ENCODE measurements around the gene BCAS3.
"Not testable (repeated sequence)": the region's sequence is repeated elsewhere in the genome, so short reads cannot be mapped to it uniquely, and the experiment has no call there.

The BCAS3 gene

DNA sequence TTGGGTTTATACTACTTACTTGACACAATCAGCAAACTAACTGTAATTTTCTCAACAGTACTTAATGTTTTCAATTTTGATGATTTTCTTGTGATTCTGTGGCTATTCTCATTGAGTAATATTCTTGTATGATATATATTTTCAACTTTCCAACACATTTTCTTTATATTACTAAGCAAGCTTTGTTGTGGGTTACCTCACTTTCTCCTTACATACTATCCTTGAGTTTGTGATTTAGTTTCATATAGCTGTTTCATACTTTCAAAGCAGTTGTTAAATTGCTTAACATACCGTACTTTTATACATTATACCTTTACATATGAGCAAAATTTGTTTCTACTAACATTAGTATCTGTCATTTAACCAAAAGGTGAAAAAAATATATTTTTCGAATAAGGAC is 197.1 kb downstream of the BCAS3 start:
- no peak overlapping the region for H3K9ac ChIP-seq (ENCODE audit: low read length)
- H3K4me1 ChIP-seq (ENCODE audit: control insufficient read depth, insufficient read depth, low read length): no peaks in the 10 kb centered on the region
- no peak overlapping the region for H3K4me3 ChIP-seq (ENCODE audit: low read length)
- no peak overlapping the region for H3K27ac ChIP-seq (ENCODE audit: low read depth, low read length)
- H3K27me3 ChIP-seq (ENCODE audit: control insufficient read depth, insufficient read depth, low read length): no peaks in the 10 kb centered on the region
- H3K36me3 ChIP-seq (ENCODE audit: control insufficient read depth, insufficient read depth, low read length): no peaks in the 10 kb centered on the region

- peak overlapping the region; percentile 27 for H3K4me3 ChIP-seq (ENCODE audit: low read length)
- H3K9ac ChIP-seq (ENCODE audit: low read length); H3K4me1 ChIP-seq (ENCODE audit: control insufficient read depth, insufficient read depth, low read length); H3K36me3 ChIP-seq (ENCODE audit: control insufficient read depth, insufficient read depth, low read length); H3K27me3 ChIP-seq (ENCODE audit: control insufficient read depth, insufficient read depth, low read length); H3K27ac ChIP-seq (ENCODE audit: low read depth, low read length): not testable (repeated sequence)
Observed at GRCh38 chr17:60886731-60887613, 209.3 kb downstream of the BCAS3 start.

GRCh38 chr17:60887614-60888028 is 210.0 kb downstream of the BCAS3 start:
- Histone ChIP-seq H3K4me1 (ENCODE audit: control insufficient read depth, insufficient read depth, low read length) (no peaks in the 10 kb centered on the region), H3K36me3 (ENCODE audit: control insufficient read depth, insufficient read depth, low read length) (no peaks in the 10 kb centered on the region), H3K4me3 (ENCODE audit: low read length) (peak overlapping the region; percentile 27), H3K27me3 (ENCODE audit: control insufficient read depth, insufficient read depth, low read length) (no peaks in the 10 kb centered on the region), H3K9ac (ENCODE audit: low read length) (no peak overlapping the region), H3K27ac (ENCODE audit: low read depth, low read length) (no peak overlapping the region)

- Histone ChIP-seq H3K4me3 (ENCODE audit: low read length) (no peak overlapping the region), H3K36me3 (ENCODE audit: control insufficient read depth, insufficient read depth, low read length) (no peaks in the 10 kb centered on the region), H3K4me1 (ENCODE audit: control insufficient read depth, insufficient read depth, low read length) (no peaks in the 10 kb centered on the region), H3K27me3 (ENCODE audit: control insufficient read depth, insufficient read depth, low read length) (no peaks in the 10 kb centered on the region), H3K27ac (ENCODE audit: low read depth, low read length) (no peak overlapping the region), H3K9ac (ENCODE audit: low read length) (no peak overlapping the region)
Observed at GRCh38 chr17:60888812-60889709, 211.4 kb downstream of the BCAS3 start.

DNA sequence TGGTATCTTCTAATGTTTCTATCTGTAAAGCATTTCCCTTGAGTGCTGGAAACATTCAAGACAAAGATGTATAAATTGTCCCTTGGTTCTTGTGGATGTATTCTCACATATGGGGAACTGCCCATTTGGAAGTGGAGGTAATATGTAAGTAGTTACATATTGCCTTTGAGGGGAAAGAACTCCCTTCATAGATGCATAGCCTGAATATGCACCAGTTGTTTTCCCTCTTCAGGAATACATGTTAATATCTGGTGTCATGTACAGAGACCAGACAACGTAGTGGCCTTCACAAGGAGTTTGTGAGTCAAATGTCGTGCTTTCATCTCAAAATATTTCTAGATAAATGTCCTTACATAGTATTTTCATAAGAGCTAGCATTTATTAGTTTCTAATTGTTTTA is 213.5 kb downstream of the BCAS3 start:
- Histone ChIP-seq H3K4me3 (ENCODE audit: low read length) (no peak overlapping the region), H3K4me1 (ENCODE audit: control insufficient read depth, insufficient read depth, low read length) (no peaks in the 10 kb centered on the region), H3K36me3 (ENCODE audit: control insufficient read depth, insufficient read depth, low read length) (no peaks in the 10 kb centered on the region), H3K27ac (ENCODE audit: low read depth, low read length) (no peak overlapping the region), H3K9ac (ENCODE audit: low read length) (no peak overlapping the region), H3K27me3 (ENCODE audit: control insufficient read depth, insufficient read depth, low read length) (no peaks in the 10 kb centered on the region)

- H3K9ac ChIP-seq (ENCODE audit: low read length): no peak overlapping the region
- no peaks in the 10 kb centered on the region for H3K36me3 ChIP-seq (ENCODE audit: control insufficient read depth, insufficient read depth, low read length)
- H3K27me3 ChIP-seq (ENCODE audit: control insufficient read depth, insufficient read depth, low read length): no peaks in the 10 kb centered on the region
- no peaks in the 10 kb centered on the region for H3K4me1 ChIP-seq (ENCODE audit: control insufficient read depth, insufficient read depth, low read length)
- H3K27ac ChIP-seq (ENCODE audit: low read depth, low read length): no peak overlapping the region
- no peak overlapping the region for H3K4me3 ChIP-seq (ENCODE audit: low read length)
Observed at GRCh38 chr17:60893475-60893874, 215.8 kb downstream of the BCAS3 start.

- Histone ChIP-seq H3K9ac (ENCODE audit: low read length) (no peak overlapping the region), H3K36me3 (ENCODE audit: control insufficient read depth, insufficient read depth, low read length) (no peaks in the 10 kb centered on the region), H3K4me3 (ENCODE audit: low read length) (no peak overlapping the region), H3K27ac (ENCODE audit: low read depth, low read length) (no peak overlapping the region), H3K4me1 (ENCODE audit: control insufficient read depth, insufficient read depth, low read length) (no peaks in the 10 kb centered on the region), H3K27me3 (ENCODE audit: control insufficient read depth, insufficient read depth, low read length) (no peaks in the 10 kb centered on the region)
Observed at GRCh38 chr17:60896996-60897395, 219.3 kb downstream of the BCAS3 start.

DNA sequence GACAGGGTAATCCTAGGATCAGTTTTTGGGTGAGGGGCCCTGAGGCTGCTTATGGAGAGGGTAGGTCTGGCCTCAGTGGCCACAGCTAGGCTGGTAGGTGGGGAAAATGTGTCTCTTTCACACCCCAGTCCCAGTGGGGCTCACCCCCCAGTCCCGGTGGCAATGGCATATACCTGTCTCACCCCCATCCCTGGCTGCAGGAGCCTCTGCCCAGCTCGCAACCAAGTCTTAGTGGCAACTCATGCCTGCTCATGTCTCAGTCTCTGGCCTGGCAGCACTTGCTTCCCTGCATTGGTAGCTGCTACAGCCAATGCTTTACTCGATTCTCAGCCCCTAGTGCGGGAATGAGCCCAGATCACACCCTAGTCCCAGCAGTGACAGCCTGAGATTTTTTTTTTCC is 221.5 kb downstream of the BCAS3 start:
- Histone ChIP-seq H3K4me1 (ENCODE audit: control insufficient read depth, insufficient read depth, low read length) (no peaks in the 10 kb centered on the region), H3K27ac (ENCODE audit: low read depth, low read length) (no peak overlapping the region), H3K27me3 (ENCODE audit: control insufficient read depth, insufficient read depth, low read length) (no peaks in the 10 kb centered on the region), H3K36me3 (ENCODE audit: control insufficient read depth, insufficient read depth, low read length) (no peaks in the 10 kb centered on the region), H3K4me3 (ENCODE audit: low read length) (no peak overlapping the region), H3K9ac (ENCODE audit: low read length) (no peak overlapping the region)

DNA sequence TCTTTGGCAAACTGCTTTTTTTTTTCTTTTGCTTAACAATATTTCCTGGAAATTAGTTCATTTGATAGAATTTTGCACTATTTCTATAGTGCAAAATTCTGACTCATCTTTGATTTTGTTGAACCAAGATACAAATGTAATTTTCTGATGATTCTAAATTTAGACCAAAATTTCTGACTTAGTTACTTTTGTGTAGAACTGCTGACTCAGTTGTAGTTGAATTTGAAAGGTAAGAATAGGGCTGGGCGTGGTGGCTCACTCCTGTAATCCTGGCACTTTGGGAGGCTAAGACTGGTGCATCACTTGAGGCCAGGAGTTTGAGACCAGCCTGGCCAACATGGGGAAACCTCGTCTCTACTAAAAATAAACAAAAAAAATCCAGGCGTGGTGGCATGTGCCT is 223.0 kb downstream of the BCAS3 start:
- Histone ChIP-seq H3K27ac (ENCODE audit: low read depth, low read length) (no peak overlapping the region), H3K4me3 (ENCODE audit: low read length) (no peak overlapping the region), H3K4me1 (ENCODE audit: control insufficient read depth, insufficient read depth, low read length) (no peaks in the 10 kb centered on the region), H3K27me3 (ENCODE audit: control insufficient read depth, insufficient read depth, low read length) (no peaks in the 10 kb centered on the region), H3K36me3 (ENCODE audit: control insufficient read depth, insufficient read depth, low read length) (no peaks in the 10 kb centered on the region), H3K9ac (ENCODE audit: low read length) (no peak overlapping the region)

- Histone ChIP-seq H3K9ac (ENCODE audit: low read length) (no peak overlapping the region), H3K27ac (ENCODE audit: low read depth, low read length) (no peak overlapping the region), H3K4me1 (ENCODE audit: control insufficient read depth, insufficient read depth, low read length) (no peaks in the 10 kb centered on the region), H3K36me3 (ENCODE audit: control insufficient read depth, insufficient read depth, low read length) (no peaks in the 10 kb centered on the region), H3K27me3 (ENCODE audit: control insufficient read depth, insufficient read depth, low read length) (no peaks in the 10 kb centered on the region), H3K4me3 (ENCODE audit: low read length) (no peak overlapping the region)
Observed at GRCh38 chr17:60901242-60901641, 223.6 kb downstream of the BCAS3 start.

- H3K4me3 ChIP-seq (ENCODE audit: low read length): no peak overlapping the region
- no peak overlapping the region for H3K9ac ChIP-seq (ENCODE audit: low read length)
- no peak overlapping the region for H3K27ac ChIP-seq (ENCODE audit: low read depth, low read length)
- H3K27me3 ChIP-seq (ENCODE audit: control insufficient read depth, insufficient read depth, low read length): no peaks in the 10 kb centered on the region
- no peaks in the 10 kb centered on the region for H3K4me1 ChIP-seq (ENCODE audit: control insufficient read depth, insufficient read depth, low read length)
- no peaks in the 10 kb centered on the region for H3K36me3 ChIP-seq (ENCODE audit: control insufficient read depth, insufficient read depth, low read length)
Observed at GRCh38 chr17:60901806-60902205, 224.2 kb downstream of the BCAS3 start.

- Histone ChIP-seq H3K4me3 (ENCODE audit: low read length) (no peak overlapping the region), H3K4me1 (ENCODE audit: control insufficient read depth, insufficient read depth, low read length) (no peaks in the 10 kb centered on the region), H3K9ac (ENCODE audit: low read length) (no peak overlapping the region), H3K27ac (ENCODE audit: low read depth, low read length) (no peak overlapping the region), H3K27me3 (ENCODE audit: control insufficient read depth, insufficient read depth, low read length) (no peaks in the 10 kb centered on the region), H3K36me3 (ENCODE audit: control insufficient read depth, insufficient read depth, low read length) (no peaks in the 10 kb centered on the region)
Observed at GRCh38 chr17:60902399-60902798, 224.7 kb downstream of the BCAS3 start.

Measured in rectal smooth muscle tissue (tissue), 1 donor.